Neuronal stem cell (in vitro differentiated cells): ENCODE data around the gene NR5A2.

ENCODE experiments used
- DNase-seq: peaks from one replicate; pipeline ENCODE4 v3.0.0-alpha.2; 2013; ENCODE audit warnings: low spot score
- H2AFZ ChIP-seq: one replicate; pipeline ENCODE4 v1.6.1; 2013; ENCODE audit warnings: mild to moderate bottlenecking, low read length, inconsistent platforms
- H2AK5ac ChIP-seq: 2 replicates; pipeline ENCODE4 v1.6.1; 2013; ENCODE audit warnings: low read depth, mild to moderate bottlenecking, inconsistent platforms, low read length, moderate library complexity, mixed read lengths
- H2BK120ac ChIP-seq: 2 replicates; pipeline ENCODE4 v1.6.1; 2013; ENCODE audit warnings: low read depth, mild to moderate bottlenecking, inconsistent platforms, low read length, moderate library complexity, mixed read lengths
- H2BK12ac ChIP-seq: one replicate; pipeline ENCODE4 v1.6.1; 2013; ENCODE audit warnings: low read length, inconsistent platforms
- H2BK15ac ChIP-seq: 2 replicates; pipeline ENCODE4 v1.6.1; 2013; ENCODE audit warnings: mild to moderate bottlenecking, low read length, inconsistent platforms, mixed read lengths
- H2BK5ac ChIP-seq: one replicate; pipeline ENCODE4 v1.6.1; 2013; ENCODE audit warnings: inconsistent platforms, mild to moderate bottlenecking, low read length, moderate library complexity
- H3K14ac ChIP-seq: one replicate; pipeline ENCODE4 v1.6.1; 2013; ENCODE audit warnings: low read length, inconsistent platforms
- H3K18ac ChIP-seq: 2 replicates; pipeline ENCODE4 v1.6.1; 2013; ENCODE audit warnings: low read length, inconsistent platforms
- H3K23ac ChIP-seq: 2 replicates; pipeline ENCODE4 v1.6.1; 2013; ENCODE audit warnings: low read depth, mild to moderate bottlenecking, mixed read lengths, low read length, inconsistent platforms; ENCODE audit not compliant: poor library complexity
- H3K27ac ChIP-seq: replicated peaks from 3 replicates; pipeline ENCODE4 v1.5.1; 2013; ENCODE audit warnings: low read length, inconsistent platforms
- H3K27me3 ChIP-seq, 3 experiments: 2 replicates each; pipeline ENCODE4 v1.6.1; 2013; ENCODE audit warnings: low read length in 3 of 3, mild to moderate bottlenecking in 2 of 3, inconsistent platforms in 1 of 3, low read depth in 1 of 3, mixed read lengths in 1 of 3, moderate library complexity in 1 of 3; ENCODE audit not compliant: control insufficient read depth in 3 of 3, insufficient read depth in 3 of 3
- H3K36me3 ChIP-seq, 2 donors: replicated peaks in 1 of 2; 2 replicates each; pipeline ENCODE4 v1.6.1; 2013; ENCODE audit warnings: low read length in 2 of 2; ENCODE audit not compliant: control insufficient read depth in 2 of 2, insufficient read depth in 2 of 2
- H3K4ac ChIP-seq: 2 replicates; pipeline ENCODE4 v1.6.1; 2013; ENCODE audit warnings: inconsistent platforms, mild to moderate bottlenecking, low read length, moderate library complexity
- H3K4me1 ChIP-seq, 2 donors: 1 replicate in 1 of 2; 2 replicates in 1 of 2; pipeline ENCODE4 v1.6.1; 2013; ENCODE audit warnings: low read length in 2 of 2, low read depth in 1 of 2; ENCODE audit not compliant: control insufficient read depth in 2 of 2, insufficient read depth in 1 of 2
- H3K4me2 ChIP-seq: one replicate; pipeline ENCODE4 v1.6.1; 2013; ENCODE audit warnings: mild to moderate bottlenecking, low read length, inconsistent platforms; ENCODE audit not compliant: insufficient read depth, poor library complexity, severe bottlenecking
- H3K4me3 ChIP-seq, 2 donors: 2 replicates each; pipeline ENCODE4 v1.5.1; 2013; ENCODE audit warnings: low read length in 2 of 2, mild to moderate bottlenecking in 2 of 2, inconsistent platforms in 1 of 2, moderate library complexity in 1 of 2
- H3K79me1 ChIP-seq: one replicate; pipeline ENCODE4 v1.6.1; 2013; ENCODE audit warnings: low read depth, mild to moderate bottlenecking, inconsistent platforms, low read length, moderate library complexity
- H3K9ac ChIP-seq: one replicate; pipeline ENCODE4 v1.6.1; 2013; ENCODE audit warnings: mild to moderate bottlenecking, low read depth, low read length, inconsistent platforms; ENCODE audit not compliant: poor library complexity
- H3K9me3 ChIP-seq, 2 donors: replicated peaks in 1 of 2; 2 replicates each; pipeline versions ENCODE3 to v1.6.1; 2013; ENCODE audit warnings: low read length in 2 of 2, mild to moderate bottlenecking in 2 of 2, inconsistent platforms in 1 of 2, low read depth in 1 of 2, mixed read lengths in 1 of 2, moderate library complexity in 1 of 2; ENCODE audit not compliant: control insufficient read depth in 2 of 2, insufficient read depth in 1 of 2
- H4K8ac ChIP-seq: one replicate; pipeline ENCODE4 v1.6.1; 2013; ENCODE audit warnings: low read depth, mild to moderate bottlenecking, inconsistent platforms, low read length, moderate library complexity
- H4K91ac ChIP-seq: one replicate; pipeline ENCODE4 v1.6.1; 2013; ENCODE audit warnings: low read length, low read depth, mild to moderate bottlenecking, inconsistent platforms; ENCODE audit not compliant: poor library complexity
- WGBS, 2 donors: extraction: QIAGEN DNeasy Blood & Tissue Kit; methylation state at CpG; one replicate each; pipeline ENCODE4 v1.1.7; 2013; ENCODE audit warnings: missing lambda C conversion rate in 2 of 2, mixed read lengths in 1 of 2; ENCODE audit not compliant: insufficient read length in 2 of 2, insufficient replicate concordance in 1 of 2; ENCODE audit errors: extremely low coverage in 2 of 2; 5-methylcytosine and 5-hydroxymethylcytosine counted together

NR5A2 gene

DNA sequence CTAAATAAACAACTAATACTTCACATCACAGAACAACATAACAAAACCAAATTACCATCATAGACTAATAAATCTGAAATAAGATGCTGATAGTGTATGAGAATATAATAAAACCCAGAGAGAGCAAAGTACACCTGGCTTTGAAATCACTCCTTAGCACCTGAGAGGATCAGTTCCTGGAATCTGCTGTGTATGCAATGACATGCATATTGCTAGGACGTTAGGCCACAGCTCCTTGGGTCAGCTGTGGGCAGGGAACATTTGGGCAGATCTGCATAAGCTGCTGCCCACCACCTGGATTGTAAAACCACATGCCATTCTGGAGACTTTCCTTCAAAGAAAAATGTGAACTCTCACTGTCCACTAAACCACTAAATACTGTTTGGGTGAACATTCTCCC is 81.1 kb downstream of the NR5A2 start:
- no CpG with 5 or more reads among the region's 1 CpG for WGBS, 2 donors
- Histone ChIP-seq H3K4ac (no peak overlapping the region), H2BK15ac (no peak overlapping the region), H2BK5ac (no peak overlapping the region), H3K9me3 (no peaks in the 10 kb centered on the region), H4K91ac (no peak overlapping the region), H3K4me3 (no peak overlapping the region), H3K27me3 (no peaks in the 10 kb centered on the region), H2AK5ac (no peak overlapping the region), H2BK12ac (no peak overlapping the region), H2BK120ac (no peak overlapping the region), H3K27ac (no peak overlapping the region), H3K9ac (no peak overlapping the region), H2AFZ (no peak overlapping the region), H3K36me3 (no peaks in the 10 kb centered on the region), H3K79me1 (no peaks in the 10 kb centered on the region), H3K18ac (no peak overlapping the region), H3K4me1 (peaks cover 0 to 5% of the 10 kb centered on the region in 2 donors), H4K8ac (no peak overlapping the region), H3K4me2 (no peak overlapping the region), H3K14ac (no peak overlapping the region), H3K23ac (no peak overlapping the region)
- DNase-seq, result no peak

- Histone ChIP-seq H3K36me3 (no peaks in the 10 kb centered on the region), H4K8ac (no peak overlapping the region), H3K4ac (no peak overlapping the region), H2AK5ac (no peak overlapping the region), H3K9me3 (no peaks in the 10 kb centered on the region), H3K4me1 (peaks cover 0 to 1% of the 10 kb centered on the region in 2 donors), H3K14ac (no peak overlapping the region), H2AFZ (no peak overlapping the region), H3K4me2 (no peak overlapping the region), H3K9ac (no peak overlapping the region), H3K18ac (no peak overlapping the region), H4K91ac (no peak overlapping the region), H3K4me3 (no peak overlapping the region), H3K79me1 (no peaks in the 10 kb centered on the region), H2BK120ac (no peak overlapping the region), H3K27ac (no peak overlapping the region), H3K23ac (no peak overlapping the region), H3K27me3 (no peaks in the 10 kb centered on the region), H2BK12ac (no peak overlapping the region), H2BK15ac (no peak overlapping the region), H2BK5ac (no peak overlapping the region)
- WGBS, 2 donors, result no CpG with 5 or more reads among the region's 3 CpGs
- DNase-seq, result no peak
These were observed 84.8 kb downstream of the NR5A2 start for GRCh38 chr1:200112290-200112689.

GRCh38 chr1:200115532-200115931 is 88.0 kb downstream of the NR5A2 start:
- DNase-seq, result no peak
- H2BK15ac ChIP-seq, result no peak overlapping the region
- H3K9ac ChIP-seq, result no peak overlapping the region
- no peak overlapping the region for H3K4me2 ChIP-seq
- no peak overlapping the region for H3K18ac ChIP-seq
- no peaks in the 10 kb centered on the region for H3K4me1 ChIP-seq
- no peak overlapping the region for H2AK5ac ChIP-seq
- H2BK120ac ChIP-seq, result no peak overlapping the region
- H2BK12ac ChIP-seq, result no peak overlapping the region
- no peak overlapping the region for H3K14ac ChIP-seq
- no peak overlapping the region for H3K4ac ChIP-seq
- no peak overlapping the region for H2BK5ac ChIP-seq
- H3K27me3 ChIP-seq, result no peaks in the 10 kb centered on the region
- H3K79me1 ChIP-seq, result no peaks in the 10 kb centered on the region
- H3K23ac ChIP-seq, result no peak overlapping the region
- H4K8ac ChIP-seq, result no peak overlapping the region
- no peak overlapping the region for H3K4me3 ChIP-seq
- no peak overlapping the region for H2AFZ ChIP-seq
- H3K36me3 ChIP-seq, result no peaks in the 10 kb centered on the region
- H4K91ac ChIP-seq, result no peak overlapping the region
- H3K9me3 ChIP-seq, result no peaks in the 10 kb centered on the region
- no CpG with 5 or more reads among the region's 1 CpG for WGBS, 2 donors
- no peak overlapping the region for H3K27ac ChIP-seq

- no peaks in the 10 kb centered on the region for H3K27me3 ChIP-seq
- H3K14ac ChIP-seq, result no peak overlapping the region
- no peak overlapping the region for H3K4me2 ChIP-seq
- H3K23ac ChIP-seq, result no peak overlapping the region
- no peak overlapping the region for H4K91ac ChIP-seq
- no peak overlapping the region for H3K27ac ChIP-seq
- no peak overlapping the region for H4K8ac ChIP-seq
- H2AFZ ChIP-seq, result no peak overlapping the region
- no peak overlapping the region for H3K4ac ChIP-seq
- H3K9ac ChIP-seq, result no peak overlapping the region
- no peak overlapping the region for H2AK5ac ChIP-seq
- no peak for DNase-seq
- no peaks in the 10 kb centered on the region for H3K4me1 ChIP-seq
- no peak overlapping the region for H2BK120ac ChIP-seq
- H3K9me3 ChIP-seq, result no peaks in the 10 kb centered on the region
- H3K36me3 ChIP-seq, result no peaks in the 10 kb centered on the region
- no CpG with 5 or more reads among the region's 1 CpG for WGBS, 2 donors
- H2BK5ac ChIP-seq, result no peak overlapping the region
- H2BK12ac ChIP-seq, result no peak overlapping the region
- no peak overlapping the region for H2BK15ac ChIP-seq
- H3K4me3 ChIP-seq, result no peak overlapping the region
- H3K79me1 ChIP-seq, result no peaks in the 10 kb centered on the region
- no peak overlapping the region for H3K18ac ChIP-seq
These were observed 88.8 kb downstream of the NR5A2 start for GRCh38 chr1:200116324-200116723.
